Activated CD8-positive, alpha-beta memory T cell treated with anti-CD3 and anti-CD28 coated beads, Interleukin-2, amount 50 U/mL, for 24 hours (primary cell): Measurements from ENCODE around the gene DHH.
"Not testable (repeated sequence)": the region's sequence is repeated elsewhere in the genome, so short reads cannot be mapped to it uniquely, and the experiment has no call there.

ENCODE experiments used
- DNase-seq: peaks from one replicate; pipeline ENCODE4 v3.0.0-alpha.2; 2020; ENCODE audit errors: extremely low read depth

The DHH gene

DNA sequence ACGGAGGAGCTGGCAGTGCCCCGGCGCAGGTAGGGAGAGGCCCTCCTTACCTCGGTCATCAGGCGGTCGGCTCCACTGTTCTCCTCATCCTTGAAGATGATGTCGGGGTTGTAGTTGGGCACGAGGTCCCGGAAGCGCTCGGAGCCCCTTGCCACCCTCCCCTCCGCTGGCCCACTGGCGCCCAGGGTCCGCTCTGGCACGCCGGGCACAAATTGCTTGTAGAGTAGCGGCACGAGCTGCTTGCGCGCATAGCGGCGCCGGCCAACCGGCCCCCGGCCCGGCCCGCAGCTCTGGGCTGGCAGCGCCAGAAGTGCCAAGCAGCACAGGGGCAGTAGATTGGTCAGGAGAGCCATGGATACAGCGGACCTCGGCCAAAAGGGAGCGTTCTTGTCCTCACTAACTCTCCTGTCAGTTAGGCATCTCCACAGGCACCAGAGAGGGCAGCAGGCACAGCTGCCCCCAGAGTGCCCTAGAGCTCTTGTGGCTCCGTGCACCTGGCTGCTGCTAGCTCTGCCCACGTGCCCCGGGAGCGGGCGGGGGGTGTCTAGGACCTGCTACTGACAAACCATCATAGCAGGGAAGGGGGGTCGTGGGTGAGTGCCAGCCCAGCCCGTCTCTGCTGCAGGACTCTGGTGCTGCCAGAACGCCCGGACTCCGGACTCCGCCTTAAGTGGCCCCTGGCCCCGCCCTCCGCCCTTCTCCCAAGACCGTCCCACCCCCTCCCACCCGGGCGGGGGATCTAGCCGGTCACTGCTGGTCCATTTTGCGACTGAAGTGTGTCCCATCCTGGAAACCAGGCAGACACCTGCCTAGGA lies at the start of gene DHH:
Gene DHH (minus strand): TSS at position 642 of the 815 bp plus-strand sequence. CDS start 289 bp downstream, at position 353.
- DNase-seq, result no peak

DNA sequence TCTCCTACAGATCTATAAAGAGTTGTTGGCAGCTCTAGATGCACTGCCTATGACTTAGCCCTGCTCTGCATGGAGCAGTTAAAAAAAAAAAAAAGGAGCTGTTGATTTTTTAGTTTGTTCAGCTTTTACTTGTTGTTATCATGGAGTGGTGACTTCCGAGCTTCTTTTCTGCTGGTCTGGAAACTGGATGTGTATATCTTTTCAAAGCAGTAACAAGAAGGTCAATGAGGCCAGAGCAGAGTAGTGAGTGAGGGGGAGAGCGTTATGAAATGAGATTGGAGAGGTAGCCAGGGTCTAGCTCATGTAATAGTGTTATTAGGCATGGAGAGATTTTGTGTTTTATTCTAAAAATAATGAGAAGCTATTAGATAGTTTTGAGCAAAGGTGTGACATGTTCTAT lies 49.8 kb upstream of the DHH start:
- no peak for DNase-seq

DNA sequence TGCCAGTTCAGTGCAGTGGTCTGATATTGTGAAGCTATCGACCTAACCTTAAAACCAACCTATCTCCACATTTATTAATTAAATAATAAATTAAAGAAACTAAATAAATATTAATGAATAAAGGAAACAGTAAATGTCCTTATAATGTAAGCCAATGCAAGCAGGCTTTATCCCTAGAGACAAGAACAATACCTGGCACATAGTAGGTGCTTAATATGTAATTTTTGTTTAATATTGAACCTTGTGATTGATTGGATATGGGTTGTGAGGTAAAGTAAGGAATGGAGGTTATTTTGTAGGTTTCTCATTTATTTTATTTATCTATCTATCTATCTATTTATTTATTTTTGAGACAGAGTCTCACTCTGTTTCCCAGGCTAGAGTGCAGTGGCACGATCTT lies 44.4 kb upstream of the DHH start:
- no peak for DNase-seq

DNA sequence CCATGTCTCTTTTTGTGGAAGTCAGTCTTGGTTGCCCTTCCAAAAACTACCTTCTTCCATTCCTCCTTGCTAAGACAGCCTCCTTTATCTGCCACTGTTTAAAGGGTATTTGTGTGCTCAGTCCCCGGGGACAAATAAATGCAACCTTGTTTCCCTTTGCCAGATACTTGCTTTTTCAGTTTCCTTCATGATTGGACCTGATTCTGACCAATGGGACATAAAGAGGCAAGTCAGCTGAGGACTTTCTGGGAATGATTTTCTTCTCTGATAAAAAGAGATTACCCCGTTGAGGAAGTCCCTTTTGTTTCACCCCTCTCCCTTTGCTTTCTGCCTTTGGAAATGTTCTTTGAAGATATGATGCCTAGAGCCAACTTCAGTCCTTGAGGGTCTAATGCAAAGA lies 44.0 kb upstream of the DHH start:
- no peak for DNase-seq

DNA sequence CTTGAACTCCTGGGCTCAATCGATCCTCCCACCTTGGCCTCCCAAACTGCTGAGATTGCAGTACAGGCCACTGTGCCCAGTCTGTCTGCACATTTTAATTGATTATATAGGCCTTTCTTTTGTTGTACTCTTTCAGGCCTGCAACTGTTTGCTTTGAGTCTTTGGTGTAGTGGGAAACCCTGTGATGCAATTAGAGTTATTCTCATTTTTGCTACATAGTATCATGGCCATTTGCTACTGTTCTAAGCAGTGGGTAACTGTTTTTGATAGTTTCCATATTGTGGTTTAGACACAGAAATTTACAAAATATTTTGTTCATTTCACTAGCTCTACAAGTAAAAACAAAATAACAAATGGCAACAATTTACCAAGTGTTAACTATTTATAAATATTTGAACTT lies 42.9 kb upstream of the DHH start:
- DNase-seq, result no peak

DNA sequence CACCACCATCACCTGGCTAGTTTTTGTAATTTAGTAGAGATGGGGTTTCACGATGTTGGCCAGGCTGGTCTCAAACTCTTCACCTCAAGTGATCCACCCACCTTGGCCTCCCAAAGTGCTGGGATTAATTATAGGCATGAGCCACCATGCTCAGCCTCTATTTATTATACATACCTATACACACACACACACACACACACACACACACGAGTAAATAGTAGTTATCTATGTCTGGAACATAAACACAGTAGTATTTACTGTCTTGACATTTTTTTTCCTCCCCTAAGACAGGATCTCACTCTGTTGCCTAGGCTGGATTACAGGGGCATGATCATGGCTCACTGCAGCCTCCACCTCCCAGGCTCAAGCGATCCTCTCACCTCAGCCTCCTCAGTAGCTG lies 42.4 kb upstream of the DHH start:
- DNase-seq, result not testable (repeated sequence)

DNA sequence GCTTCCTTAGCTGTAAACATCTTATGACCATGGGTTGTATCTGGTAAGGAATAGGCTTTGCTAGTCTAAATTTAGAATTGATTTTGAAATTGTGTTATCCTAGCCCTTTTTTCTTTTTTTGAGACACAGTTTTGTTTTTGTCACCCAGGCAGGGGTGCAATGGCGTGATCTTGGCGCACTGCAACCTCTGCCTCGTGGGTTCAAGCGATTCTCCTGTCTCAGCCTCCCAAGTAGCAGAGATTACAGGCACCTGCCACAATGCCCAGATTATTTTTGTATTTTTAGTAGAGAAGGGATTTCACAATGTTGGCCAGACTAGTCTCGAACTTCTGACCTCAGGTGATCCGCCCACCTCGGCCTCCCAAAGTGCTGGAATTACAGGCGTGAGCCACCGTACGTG lies 39.0 kb upstream of the DHH start:
- no peak for DNase-seq

DNA sequence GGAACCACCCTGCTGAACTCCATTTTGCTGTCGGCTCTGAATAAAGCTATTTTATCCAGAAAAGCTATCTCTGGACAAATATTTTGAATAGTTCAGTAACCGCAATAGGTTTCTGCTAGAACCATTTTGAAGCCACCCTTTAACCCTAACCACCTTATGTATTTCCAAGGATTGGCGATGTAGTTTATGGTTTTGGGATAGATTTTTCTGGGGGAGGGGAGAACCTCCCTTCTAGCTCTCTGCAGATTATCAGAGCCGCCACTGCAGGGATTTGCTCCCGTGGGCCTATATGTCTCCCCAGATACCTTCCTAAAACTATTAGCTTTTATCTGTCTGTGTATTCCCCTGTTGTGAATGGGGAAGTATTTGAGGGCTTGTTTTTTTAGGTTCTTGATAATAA lies 38.4 kb upstream of the DHH start:
- DNase-seq, result no peak

DNA sequence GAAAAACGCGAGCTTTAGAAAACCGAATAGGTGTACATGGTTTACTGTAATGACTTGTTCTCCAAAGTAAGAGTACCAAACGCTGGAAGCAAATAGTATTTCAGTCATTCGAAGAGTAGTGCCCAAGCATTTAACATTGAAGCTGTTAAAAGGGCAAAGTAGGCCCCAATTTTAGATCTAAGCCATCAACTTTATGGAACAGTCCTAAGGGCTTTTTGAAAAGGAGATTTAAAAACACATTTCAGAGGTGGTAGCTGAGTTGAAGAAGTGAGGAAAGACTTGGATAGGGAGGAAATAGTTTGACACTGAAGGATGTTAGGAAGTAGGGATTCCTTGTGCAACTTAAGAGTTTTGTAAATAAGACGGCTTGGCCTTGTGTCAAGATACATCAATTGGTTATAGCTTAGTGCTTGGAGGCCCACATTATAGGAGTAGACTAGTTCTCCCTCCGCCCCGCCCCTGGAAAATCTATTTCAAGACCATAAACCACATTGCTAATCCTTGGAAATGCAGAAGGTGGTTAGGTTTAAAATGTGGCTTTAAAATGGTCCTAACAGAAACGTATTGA lies 37.4 kb upstream of the DHH start:
- DNase-seq, result no peak

DNA sequence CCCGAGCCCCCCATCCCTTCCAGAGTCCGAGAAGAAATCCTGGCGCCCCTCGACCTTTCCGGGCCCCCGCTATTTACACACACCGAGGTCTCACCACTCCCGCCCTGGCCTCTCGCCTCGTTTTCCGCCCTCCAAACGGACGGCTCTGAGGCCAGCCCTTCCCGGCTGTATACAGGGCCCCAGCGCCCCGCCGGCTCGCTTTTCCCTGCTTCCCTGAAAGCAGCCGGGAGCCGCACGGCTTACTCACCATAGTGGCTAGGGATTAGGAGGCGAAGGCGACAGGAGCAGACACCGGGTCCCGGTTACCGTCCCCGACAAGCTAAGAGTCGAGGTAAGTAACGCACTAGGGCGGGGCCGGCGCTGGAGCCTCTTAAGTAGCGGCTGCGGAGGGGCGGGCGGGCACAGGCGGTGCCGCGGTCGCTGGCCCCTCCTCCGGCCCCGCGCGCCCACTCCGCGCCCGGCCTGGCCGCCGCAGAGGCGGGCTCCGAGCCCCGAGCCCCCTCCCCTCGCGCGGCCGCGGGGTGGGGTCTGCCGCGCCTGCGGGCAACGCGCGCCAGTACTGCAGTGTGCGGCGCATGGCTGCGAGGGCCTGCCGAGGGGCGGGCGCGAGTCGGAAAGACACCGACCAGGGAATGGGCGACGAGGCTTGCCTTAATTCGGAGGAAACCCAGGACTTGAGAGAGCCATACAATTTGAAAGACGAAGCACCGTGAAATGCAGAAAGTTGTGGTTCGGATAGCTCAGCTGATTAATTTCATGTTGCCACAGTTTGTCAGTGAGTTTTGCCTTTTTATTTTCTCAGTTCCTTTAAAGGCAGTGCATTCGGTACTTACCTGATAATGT lies 36.7 kb upstream of the DHH start, which contains the start of gene TUBA1B:
Gene TUBA1B (minus strand): TSS at position 345 of the 843 bp plus-strand sequence. CDS start 95 bp downstream, at position 250.
- peak; percentile 72 for DNase-seq

DNA sequence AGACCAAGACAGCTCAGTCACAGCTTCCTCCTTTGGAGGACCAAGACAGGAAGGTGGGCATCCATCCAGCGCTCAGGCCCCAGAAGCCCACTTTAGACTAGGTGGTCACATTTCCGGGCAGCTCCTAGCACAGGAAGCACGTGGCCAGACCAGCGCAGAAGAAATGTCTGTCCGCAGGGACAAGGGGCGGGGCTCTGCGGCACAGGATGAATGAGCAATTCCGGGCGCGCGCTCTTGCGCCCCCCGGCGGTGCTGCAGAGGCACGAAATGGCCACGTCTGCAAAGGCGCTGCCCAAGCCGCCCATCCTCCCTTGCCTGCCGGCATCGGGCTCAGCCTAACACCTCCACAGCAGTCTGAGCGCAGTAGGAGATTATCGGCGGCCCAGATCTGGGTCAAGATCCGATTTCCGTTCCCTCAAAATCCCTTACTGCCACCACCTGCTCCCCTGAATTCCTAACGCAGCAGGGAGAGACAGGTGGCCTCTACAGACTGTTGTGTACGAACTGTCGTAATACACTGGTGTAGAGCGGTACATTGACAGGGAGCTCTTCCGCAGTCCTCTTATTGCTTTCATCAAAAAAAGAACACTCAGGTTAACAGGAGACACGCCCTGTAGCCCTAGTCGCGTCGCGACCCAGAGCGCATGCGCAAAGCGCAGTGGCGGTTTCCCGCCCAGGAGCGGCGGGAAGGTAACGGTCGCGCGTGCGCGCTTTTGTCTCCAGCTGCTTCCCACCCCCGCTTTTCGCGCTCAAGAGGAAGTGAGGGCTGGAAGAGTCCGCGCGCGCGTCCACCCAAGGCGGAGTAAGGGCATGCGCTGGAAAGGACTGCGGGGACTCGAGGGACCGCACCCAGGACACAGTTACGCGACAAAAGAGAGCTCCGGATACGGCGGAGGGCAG lies 35.8 kb upstream of the DHH start:
- DNase-seq, result peak; percentile 78

DNA sequence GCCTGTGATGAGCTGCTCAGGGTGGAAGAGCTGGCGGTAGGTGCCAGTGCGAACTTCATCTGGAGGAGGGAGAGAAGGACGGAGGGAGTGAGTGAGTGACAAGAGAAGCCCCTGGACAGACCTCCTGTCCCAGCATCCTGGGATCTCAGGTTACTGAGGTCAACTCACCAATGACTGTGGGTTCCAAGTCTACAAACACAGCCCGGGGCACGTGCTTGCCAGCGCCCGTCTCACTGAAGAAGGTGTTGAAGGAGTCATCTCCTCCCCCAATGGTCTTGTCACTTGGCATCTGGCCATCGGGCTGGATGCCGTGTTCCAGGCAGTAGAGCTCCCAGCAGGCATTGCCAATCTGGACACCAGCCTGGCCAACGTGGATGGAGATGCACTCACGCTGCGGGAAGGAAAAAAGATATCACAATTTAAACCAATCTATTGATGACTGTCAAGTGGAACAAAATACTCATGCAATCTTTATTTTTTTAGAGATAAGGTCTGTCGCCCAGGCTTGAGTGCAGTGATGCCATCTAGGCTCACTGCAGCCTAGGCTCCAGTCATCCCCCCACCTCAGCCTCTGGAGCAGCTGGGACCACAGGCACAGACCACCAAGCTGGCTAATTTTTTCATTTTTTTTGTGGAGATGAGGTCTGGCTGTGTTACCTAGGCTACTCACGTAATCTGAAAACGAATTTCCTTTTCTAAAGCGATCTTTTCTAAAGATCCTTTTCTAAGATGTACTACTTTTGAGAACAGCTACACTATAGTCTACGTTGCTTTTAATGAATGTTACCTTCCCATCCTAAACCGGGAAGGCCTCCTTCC lies 34.9 kb upstream of the DHH start:
- DNase-seq, result no peak

DNA sequence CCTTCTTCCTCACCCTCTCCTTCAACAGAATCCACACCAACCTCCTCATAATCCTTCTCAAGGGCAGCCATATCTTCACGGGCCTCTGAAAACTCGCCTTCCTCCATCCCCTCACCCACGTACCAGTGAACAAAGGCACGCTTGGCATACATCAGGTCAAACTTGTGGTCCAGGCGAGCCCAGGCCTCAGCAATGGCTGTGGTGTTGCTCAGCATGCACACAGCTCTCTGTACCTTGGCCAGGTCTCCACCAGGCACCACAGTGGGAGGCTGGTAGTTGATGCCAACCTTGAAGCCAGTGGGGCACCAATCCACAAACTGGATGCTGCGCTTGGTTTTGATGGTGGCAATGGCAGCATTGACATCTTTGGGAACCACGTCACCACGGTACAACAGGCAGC lies 33.4 kb upstream of the DHH start:
- not testable (repeated sequence) for DNase-seq

DNA sequence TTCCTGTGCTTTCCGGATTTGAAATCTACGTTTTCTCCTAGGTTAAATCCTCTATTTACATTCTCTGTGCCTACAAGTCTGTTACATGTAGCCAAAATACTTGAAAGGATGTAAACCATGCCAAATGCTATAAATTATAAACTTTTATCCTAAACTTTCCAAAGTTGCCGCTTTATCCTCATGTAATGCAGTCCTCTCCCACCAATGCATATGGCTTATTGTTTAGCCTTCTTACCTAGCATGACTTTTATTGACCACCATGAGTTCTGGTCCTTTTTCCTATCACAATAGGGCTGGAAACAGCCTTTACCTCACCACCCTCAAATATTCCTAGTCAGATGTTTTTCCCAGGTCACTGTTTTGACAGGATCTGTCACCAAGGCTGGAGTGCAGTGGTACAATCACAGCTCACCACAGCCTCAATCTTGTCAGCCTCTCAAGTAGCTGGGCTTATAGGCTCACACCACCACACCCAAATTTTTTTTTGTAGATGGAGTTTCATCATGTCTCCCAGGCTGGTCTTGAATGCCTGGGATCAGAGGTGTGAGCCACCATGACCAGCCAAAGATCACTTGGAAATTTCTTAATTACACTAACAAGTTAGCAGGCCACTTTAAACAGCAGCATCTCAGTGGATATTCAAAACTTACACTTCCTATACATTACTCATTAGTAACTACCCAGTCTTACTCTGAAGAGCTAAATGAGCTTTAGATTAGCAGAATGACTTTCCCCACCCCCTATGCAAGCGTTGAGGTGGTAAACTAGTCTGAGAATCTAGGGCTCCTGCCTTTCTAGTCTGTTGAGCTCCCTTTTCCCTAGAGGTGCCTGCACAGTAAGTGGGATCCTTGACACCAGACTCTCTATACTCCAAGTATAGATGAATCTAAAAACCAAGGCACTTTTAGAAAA lies 32.5 kb upstream of the DHH start:
- DNase-seq, result no peak

DNA sequence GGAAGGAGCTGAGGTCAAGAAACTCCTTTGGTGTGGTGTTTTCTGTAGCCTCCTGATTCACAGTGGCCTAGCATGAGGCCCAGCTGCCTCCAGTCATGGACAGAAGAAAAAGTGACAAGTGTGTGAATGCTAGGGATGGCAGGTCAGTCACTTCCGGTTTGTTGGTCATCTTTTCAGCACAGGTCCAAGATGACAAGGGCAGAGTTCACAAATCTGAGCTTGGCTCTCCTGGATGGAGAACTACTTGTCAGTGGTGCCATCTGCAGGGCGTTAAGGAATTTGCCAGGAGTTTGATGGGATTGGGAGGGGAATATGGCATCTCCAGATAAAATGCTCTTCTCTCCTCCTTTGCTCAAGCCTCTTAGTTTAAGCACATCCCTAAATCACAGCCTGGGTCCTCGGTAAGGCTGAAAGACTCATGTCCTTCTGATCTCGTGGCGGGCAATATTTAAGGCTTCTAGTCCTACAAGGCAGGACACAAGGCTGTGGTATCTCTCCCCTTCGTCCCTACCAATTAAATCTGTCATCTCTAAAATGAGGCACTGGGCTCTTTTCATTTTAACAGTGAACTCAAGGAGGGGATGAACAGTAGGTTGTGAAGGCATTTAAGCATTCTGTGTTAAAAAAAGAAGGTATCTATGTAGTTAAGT lies 26.6 kb upstream of the DHH start:
- no peak for DNase-seq

DNA sequence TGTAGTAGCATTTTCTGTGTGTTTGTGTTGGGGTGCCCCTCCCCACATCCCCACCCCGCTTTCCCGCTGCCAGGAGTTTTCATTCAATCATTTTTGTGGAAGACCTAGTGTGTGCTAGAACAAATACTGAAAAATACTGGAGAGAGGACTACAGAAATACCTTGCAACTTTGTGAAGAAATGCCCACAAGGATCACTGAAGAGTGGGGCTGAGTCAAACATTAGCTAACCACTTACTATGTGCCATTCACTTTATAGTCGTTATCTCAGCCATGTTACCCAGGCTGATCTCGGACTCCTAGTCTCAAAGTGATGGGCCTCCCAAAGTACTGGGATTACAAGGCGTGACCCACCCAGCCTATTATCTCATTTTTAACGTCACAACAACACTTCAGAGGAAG lies 16.6 kb upstream of the DHH start:
- no peak for DNase-seq

DNA sequence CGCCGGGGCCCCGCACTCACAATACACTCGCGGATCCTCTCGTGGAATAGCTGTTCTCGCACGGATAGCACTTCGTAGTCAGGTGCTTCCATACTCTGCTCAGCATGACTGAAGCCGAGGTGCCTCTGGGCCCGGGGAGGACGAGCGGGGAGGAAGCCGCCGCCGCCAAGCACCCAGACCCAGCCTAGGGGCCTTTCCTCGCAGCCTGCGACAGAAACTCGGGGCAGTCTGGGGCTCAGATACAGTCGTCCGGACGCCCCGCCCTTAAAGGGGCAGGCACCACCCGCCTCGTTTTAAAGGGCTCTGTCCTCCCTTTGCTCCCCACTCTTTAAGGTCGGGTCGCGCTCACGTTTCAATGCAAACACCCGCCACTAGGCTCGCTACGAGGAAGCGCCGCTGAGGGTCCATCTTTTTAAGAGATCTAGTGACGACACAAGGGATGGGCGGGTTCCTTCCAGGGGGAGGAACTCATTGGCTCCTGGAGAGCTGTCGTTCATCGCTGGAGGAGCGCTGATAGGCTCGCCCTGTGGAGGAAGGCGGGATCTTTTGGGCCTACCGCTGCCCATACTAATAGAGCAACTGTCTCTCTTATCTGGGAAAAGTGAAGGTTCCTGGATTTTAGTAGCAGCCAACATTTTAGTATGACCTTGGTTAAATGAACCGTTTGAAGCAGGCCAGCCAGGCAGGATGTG lies 16.0 kb upstream of the DHH start, which contains the start of gene LMBR1L:
Gene LMBR1L (minus strand): TSS at position 384 of the 692 bp plus-strand sequence. CDS start 292 bp downstream, at position 92.
- DNase-seq, result peak; percentile 95
